GM19452 (cell line): ENCODE measurements around the gene ZCWPW1.
"Not testable (repeated sequence)": the region's sequence is repeated elsewhere in the genome, so short reads cannot be mapped to it uniquely, and the experiment has no call there.

Experiments
- ATAC-seq: cut with Tn5 transposase; IDR thresholded peaks from one replicate; pipeline ENCODE4 v1.9.1; 2021; ENCODE audit not compliant: unreplicated experiment

ZCWPW1 gene

GRCh38 chr7:100373870-100374598 lies 54.5 kb downstream of the ZCWPW1 start:
- not testable (repeated sequence) for ATAC-seq

- ATAC-seq: no peak
These were observed 55.2 kb downstream of the ZCWPW1 start, which contains the start of gene PILRA for GRCh38 chr7:100373261-100373831. PILRA (plus strand) TSS chr7:100373487; CDS start chr7:100373657, 170 bp downstream.

GRCh38 chr7:100372694-100373093 lies 55.8 kb downstream of the ZCWPW1 start:
- ATAC-seq: no peak

- no peak for ATAC-seq
These were observed 56.2 kb downstream of the ZCWPW1 start for GRCh38 chr7:100372256-100372655.

GRCh38 chr7:100371561-100372171 lies 56.8 kb downstream of the ZCWPW1 start:
- no peak for ATAC-seq

- ATAC-seq: no peak
These were observed 57.8 kb downstream of the ZCWPW1 start for GRCh38 chr7:100370746-100371145.

- ATAC-seq: no peak
These were observed 58.2 kb downstream of the ZCWPW1 start for GRCh38 chr7:100370303-100370702.

GRCh38 chr7:100369105-100369504 lies 59.4 kb downstream of the ZCWPW1 start:
- ATAC-seq: peak; percentile 70

- no peak for ATAC-seq
These were observed 60.6 kb downstream of the ZCWPW1 start for GRCh38 chr7:100367676-100368613.

- ATAC-seq: no peak
These were observed 61.3 kb downstream of the ZCWPW1 start for GRCh38 chr7:100367251-100367620.

- no peak for ATAC-seq
These were observed 61.9 kb downstream of the ZCWPW1 start for GRCh38 chr7:100366411-100367250.

- not testable (repeated sequence) for ATAC-seq
These were observed 62.5 kb downstream of the ZCWPW1 start for GRCh38 chr7:100365998-100366367.

- no peak for ATAC-seq
These were observed 64.0 kb downstream of the ZCWPW1 start for GRCh38 chr7:100364480-100364879.

GRCh38 chr7:100363797-100364196 lies 64.7 kb downstream of the ZCWPW1 start:
- not testable (repeated sequence) for ATAC-seq

GRCh38 chr7:100363098-100363497 lies 65.4 kb downstream of the ZCWPW1 start:
- ATAC-seq: no peak

- ATAC-seq: no peak
These were observed 68.2 kb downstream of the ZCWPW1 start for GRCh38 chr7:100360135-100360854.

- no peak for ATAC-seq
These were observed 69.7 kb downstream of the ZCWPW1 start for GRCh38 chr7:100358857-100359212.

GRCh38 chr7:100358027-100358856 lies 70.3 kb downstream of the ZCWPW1 start, which contains the start of gene PILRB:
PILRB (plus strand) TSS chr7:100358117; CDS start chr7:100358303, 186 bp downstream.
- no peak for ATAC-seq

GRCh38 chr7:100357131-100357561 lies 71.4 kb downstream of the ZCWPW1 start:
- ATAC-seq: no peak
